ENCODE results near the gene VPS13D.
"Not testable (repeated sequence)": the region's sequence is repeated elsewhere in the genome, so short reads cannot be mapped to it uniquely, and the experiment has no call there.

The VPS13D gene

DNA sequence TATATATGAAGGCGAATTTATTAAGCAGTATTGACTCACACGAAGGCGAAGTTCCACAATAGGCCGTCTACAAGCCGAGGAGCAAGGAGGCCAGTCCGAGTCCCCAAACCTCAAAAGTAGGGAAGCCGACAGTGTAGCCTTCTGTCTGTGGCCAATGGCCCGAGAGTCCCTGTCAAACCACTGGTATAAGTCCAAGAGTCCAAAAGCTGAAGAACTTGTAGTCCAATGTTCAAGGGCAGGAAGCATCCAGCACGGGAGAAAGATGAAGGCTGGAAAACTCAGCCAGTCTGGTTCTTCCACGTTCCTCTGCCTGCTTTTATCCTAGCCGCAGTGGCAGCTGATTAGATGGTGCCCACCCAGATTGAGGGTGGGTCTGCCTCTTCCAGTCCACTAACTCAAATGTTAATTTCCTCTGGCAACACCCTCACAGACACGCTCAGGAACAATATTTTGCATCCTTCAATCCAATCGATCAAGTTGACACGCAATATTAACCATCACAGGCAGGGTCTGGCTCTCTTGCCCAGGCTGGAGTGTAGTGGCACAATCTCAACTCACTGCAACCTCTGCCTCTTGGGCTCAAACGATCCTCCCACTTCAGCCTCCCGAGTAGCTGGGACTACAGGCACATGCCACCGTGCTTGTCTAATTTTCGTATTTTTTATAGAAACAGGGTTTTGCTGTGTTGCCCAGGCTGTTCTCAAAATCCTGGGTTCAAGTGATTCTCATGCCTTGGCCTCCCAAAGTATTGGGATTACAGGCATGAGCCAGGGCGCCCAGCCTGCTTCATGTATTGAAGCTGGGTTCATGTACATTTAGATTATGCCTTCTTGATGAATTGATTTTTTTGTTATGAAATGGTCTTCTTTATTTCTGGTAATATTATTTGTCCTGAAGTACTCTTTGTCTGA lies 302.8 kb downstream of the VPS13D start:
- Mint-ChIP-seq H3K4me3 (no peak overlapping the region), H3K9me3 (peaks cover 8% of the 10 kb centered on the region), H3K27ac (no peak overlapping the region), H3K4me1 (ENCODE audit: low read depth) (peaks cover 9% of the 10 kb centered on the region), H3K27me3 (no peaks in the 10 kb centered on the region), H3K36me3 (ENCODE audit: low read depth) (no peaks in the 10 kb centered on the region)
- intact Hi-C loops (cut with micrococcal nuclease) = no loop called here

DNA sequence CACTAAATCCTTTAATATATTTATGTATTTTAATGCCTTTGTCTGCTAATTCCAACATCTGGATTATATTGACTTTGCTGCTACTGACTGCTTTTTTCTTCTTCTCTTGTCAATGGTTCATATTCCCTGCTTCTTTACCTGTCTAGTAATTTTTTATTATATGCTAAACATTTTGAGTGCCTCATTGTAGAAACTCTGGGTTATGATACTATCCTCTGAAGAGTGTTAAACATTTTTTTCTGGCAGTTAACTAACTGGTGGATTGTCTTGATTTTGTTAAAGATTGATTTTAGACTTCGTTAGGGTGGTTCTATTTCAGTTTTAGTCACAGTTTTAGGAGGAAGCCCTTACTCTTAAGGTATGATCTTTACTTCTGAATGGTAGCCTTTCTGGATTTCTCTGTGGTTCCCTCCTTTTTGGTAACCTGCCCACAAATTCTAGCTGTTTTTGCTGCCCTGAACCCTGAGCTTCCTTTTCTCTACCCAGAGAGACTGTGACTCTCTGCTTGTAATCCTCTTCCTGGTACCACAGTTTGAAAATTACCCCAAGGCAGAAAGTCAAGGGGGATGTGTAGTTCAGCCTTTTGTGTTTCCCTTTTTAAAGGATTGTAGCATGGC lies 306.3 kb downstream of the VPS13D start:
- Mint-ChIP-seq H3K4me1 (ENCODE audit: low read depth) (no peaks in the 10 kb centered on the region), H3K9me3 (peaks cover 8% of the 10 kb centered on the region), H3K4me3 (no peak overlapping the region), H3K27ac (no peak overlapping the region), H3K27me3 (peaks cover 2% of the 10 kb centered on the region), H3K36me3 (ENCODE audit: low read depth) (no peaks in the 10 kb centered on the region)
- intact Hi-C loops (cut with micrococcal nuclease) = no loop called here

DNA sequence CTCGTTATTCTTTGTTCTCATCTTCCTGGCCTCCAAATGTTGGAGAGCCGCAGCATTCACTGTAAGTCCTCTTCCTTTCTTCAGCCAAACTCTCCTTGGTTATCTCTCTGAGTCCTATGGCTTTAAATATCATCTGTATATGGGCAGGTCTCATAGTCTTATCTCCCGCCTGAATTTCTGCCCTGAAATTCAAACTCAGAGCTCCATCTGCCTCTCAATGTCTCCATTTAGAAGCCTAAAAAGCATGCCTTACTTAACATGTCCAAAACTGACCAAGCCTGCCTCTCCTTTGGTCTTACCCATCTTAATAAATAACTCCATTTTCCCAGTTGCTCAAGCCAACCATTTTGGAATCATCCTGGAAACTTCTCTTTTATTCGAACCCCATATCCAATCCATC lies 307.5 kb downstream of the VPS13D start:
- H3K36me3 Mint-ChIP-seq (ENCODE audit: low read depth) = no peaks in the 10 kb centered on the region
- no peak overlapping the region for H3K4me3 Mint-ChIP-seq
- intact Hi-C loops (cut with micrococcal nuclease) = no loop called here
- peaks cover 8% of the 10 kb centered on the region for H3K9me3 Mint-ChIP-seq
- no peak overlapping the region for H3K27ac Mint-ChIP-seq
- H3K4me1 Mint-ChIP-seq (ENCODE audit: low read depth) = no peaks in the 10 kb centered on the region
- H3K27me3 Mint-ChIP-seq = peaks cover 6% of the 10 kb centered on the region

DNA sequence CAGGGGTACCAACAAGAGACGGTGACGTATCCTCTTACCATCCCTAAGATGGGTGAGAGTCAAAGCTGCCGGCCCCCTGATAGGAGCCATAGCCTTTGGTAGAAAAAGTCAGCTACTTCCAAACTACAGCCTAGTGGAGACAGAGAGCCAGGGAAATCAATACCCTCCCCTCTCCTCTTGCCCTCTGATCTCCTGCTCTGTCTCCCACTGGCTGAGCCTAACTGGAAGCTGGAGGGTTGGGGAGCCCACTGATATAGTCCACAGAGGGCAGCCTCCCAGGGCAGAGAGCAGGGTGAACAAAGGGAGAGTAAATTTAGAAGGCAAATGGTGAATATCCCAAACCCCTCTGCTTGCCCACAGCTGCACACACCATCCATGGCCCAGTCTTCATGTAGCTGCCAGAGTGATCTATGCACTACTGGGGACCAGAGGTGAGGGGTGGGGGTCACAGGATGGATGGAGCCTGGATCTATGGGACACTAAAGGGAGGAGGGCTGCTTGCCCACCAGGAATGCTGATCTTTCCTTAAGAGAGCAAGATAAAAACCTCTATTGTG lies 308.2 kb downstream of the VPS13D start:
- no peak overlapping the region for H3K27ac Mint-ChIP-seq
- H3K4me3 Mint-ChIP-seq = no peak overlapping the region
- H3K9me3 Mint-ChIP-seq = peaks cover 8% of the 10 kb centered on the region
- H3K27me3 Mint-ChIP-seq = peaks cover 6% of the 10 kb centered on the region
- H3K4me1 Mint-ChIP-seq (ENCODE audit: low read depth) = no peaks in the 10 kb centered on the region
- intact Hi-C loops (cut with micrococcal nuclease) = no loop called here
- no peaks in the 10 kb centered on the region for H3K36me3 Mint-ChIP-seq (ENCODE audit: low read depth)

DNA sequence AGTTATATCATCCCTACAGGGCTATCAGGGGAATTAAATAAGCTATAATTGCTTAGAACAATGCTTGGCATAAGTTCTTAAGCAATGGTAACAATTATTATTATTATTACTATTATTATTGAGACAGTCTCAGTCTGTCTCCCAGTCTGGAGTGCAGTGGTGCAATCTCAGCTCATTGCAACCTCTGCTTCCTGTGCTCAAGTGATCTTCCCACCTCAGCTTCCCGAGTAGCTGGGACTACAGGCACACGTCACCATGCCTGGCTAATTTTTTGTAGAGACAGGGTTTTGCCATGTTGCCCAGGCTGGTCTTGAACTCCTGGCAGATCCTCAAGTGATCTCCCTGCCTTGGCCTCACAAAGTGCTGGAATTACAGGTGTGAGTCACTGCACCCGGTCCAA lies 308.7 kb downstream of the VPS13D start:
- H3K27me3 Mint-ChIP-seq; H3K4me3 Mint-ChIP-seq; intact Hi-C loops (cut with micrococcal nuclease); H3K36me3 Mint-ChIP-seq (ENCODE audit: low read depth); H3K27ac Mint-ChIP-seq; H3K9me3 Mint-ChIP-seq; H3K4me1 Mint-ChIP-seq (ENCODE audit: low read depth): not testable (repeated sequence)

DNA sequence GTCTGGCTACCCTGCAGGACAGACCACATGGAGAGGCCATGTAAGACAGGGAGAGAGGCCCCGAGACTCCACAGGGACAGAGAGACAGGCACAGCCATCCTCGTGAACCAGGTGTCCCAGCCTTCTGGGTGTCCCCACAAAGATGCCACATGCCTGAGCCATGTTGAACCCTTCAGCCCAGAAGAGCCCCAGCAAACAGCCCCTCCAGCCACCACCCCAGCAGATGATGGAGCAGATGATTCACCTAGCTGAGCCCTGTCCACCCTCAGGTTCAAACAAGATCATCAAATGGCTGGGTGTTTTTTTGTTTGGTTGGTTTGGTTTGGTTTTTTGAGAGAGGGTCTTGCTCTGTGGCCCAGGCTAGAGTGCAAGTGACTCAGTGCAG lies 309.5 kb downstream of the VPS13D start:
- intact Hi-C loops (cut with micrococcal nuclease) = no loop called here
- Mint-ChIP-seq H3K9me3 (peaks cover 8% of the 10 kb centered on the region), H3K27ac (no peak overlapping the region), H3K4me3 (no peak overlapping the region), H3K36me3 (ENCODE audit: low read depth) (no peaks in the 10 kb centered on the region), H3K27me3 (peaks cover 10% of the 10 kb centered on the region), H3K4me1 (ENCODE audit: low read depth) (no peaks in the 10 kb centered on the region)

DNA sequence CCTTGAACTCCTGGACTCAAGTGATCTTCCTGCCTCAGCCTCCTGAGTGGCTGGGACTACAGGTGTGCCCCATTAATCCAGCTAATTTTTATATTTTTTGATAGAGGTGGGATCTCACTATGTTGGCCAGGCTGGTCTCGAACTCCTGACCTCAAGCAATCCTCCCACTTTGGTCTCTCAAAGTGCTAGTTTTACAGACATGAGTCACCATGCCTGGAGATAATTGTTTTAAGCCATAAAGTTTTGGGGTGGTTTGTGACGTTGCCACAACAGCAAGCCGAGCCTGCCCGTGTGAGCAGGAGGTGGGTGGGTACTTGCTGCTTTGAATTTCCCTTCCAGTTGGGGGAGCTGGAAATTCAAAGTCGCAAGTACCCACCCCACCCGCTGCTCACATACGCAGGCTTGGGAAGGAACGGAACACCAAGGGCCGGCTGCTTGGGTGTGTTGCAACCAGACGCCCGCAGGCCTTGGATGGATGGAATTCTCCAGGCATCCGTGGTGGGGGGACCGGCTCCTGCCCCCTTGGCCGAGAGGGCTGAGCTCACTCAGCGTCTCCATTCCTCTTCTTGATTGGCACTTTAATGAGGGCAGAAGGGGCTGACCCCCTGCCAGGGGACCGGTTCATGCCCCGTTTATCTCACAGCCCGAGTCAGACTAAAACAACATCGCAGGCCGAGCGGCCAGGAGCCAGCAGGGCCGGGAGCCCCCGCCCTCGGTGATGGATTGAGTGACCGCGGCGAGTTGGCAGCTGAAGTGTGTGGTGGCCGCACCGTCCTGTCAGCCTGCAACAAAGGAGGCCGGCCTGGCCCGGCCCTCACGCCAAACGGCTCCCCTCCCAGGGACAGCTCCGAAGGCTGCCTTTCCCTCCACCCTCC lies 310.1 kb downstream of the VPS13D start:
- intact Hi-C loops (cut with micrococcal nuclease) = no loop called here
- Mint-ChIP-seq H3K27me3 (peaks cover 11% of the 10 kb centered on the region), H3K4me1 (ENCODE audit: low read depth) (no peaks in the 10 kb centered on the region), H3K4me3 (no peak overlapping the region), H3K27ac (no peak overlapping the region), H3K9me3 (peaks cover 8% of the 10 kb centered on the region), H3K36me3 (ENCODE audit: low read depth) (no peaks in the 10 kb centered on the region)

DNA sequence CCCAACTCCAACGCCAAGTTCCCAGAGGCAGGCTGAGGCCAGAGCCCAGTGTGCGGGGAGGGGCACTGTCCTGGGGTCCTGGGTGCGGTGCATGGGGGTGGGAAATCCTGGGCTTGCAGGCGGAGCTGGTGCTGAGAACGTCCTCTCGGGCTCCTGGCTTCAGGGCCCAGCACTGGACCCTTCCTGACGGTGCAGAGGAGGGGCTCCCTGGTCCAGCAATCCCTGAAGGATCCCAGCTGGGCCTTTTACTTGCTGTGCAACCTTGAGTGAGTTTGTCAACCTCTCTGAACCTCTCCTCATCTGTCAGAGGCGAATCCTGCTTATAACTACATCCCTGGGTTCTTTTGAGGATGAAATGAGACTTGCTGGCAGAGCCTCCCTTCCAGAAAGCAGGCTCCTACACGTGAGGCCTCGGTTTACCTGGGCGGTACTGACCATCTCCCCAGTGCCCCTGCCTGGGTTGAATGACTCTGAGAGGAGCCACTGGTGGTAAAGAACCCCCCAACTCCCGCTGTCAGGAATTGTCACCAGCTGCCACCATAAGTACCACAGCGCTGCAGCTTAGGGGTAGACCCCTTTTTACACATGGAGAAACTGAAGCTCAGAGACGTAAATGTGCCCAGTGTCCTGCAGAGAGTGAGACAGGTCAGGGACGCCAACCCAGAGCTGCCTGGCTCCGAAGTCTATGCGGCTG lies 310.9 kb downstream of the VPS13D start:
- intact Hi-C loops (cut with micrococcal nuclease) = no loop called here
- Mint-ChIP-seq H3K27me3 (peaks cover 11% of the 10 kb centered on the region), H3K4me1 (ENCODE audit: low read depth) (no peaks in the 10 kb centered on the region), H3K4me3 (no peak overlapping the region), H3K36me3 (ENCODE audit: low read depth) (no peaks in the 10 kb centered on the region), H3K9me3 (peaks cover 8% of the 10 kb centered on the region), H3K27ac (no peak overlapping the region)

DNA sequence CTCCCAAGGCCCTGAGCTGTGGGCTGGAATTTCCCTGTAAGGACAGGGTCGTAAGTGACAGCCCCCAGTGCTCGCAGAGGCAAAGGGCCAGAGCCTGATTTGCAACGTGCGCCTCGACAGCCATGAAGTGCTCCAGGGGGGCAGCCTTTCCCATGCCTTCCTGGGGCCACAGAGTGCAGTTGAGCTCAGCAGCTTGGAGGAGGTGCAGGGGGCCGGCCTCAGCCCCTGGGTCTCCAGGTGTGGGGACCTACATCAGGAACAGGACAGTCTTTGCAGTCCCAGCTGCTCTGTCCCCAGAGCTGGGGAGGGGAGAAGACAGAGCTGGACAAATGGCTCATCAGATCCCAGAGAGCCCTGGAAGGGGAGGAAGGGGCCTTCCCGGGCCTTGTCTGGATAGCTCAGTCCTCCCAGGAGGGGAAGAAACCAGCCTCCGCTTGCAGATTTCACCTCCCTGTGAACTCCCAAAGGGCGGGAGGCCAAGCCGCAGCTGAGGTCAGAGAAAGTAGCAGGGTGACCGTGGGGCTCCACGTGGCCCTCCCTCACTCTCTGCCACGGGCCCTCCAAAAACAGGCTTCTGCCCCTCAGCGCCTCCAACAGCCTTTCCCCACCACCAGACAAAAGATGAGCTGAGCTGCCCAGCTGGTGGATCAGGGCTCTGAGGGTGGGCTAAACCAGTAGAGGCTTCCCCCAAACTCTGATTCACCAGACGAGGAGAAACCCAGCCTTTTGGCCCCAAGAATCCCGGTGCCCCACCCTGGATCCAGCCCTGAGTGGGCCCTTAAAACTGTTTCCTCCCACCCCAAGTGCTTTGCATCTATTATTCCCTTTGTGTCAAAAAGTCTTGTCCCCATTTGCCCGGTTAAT lies 311.7 kb downstream of the VPS13D start:
- Mint-ChIP-seq H3K4me1 (ENCODE audit: low read depth) (no peaks in the 10 kb centered on the region), H3K9me3 (peaks cover 1% of the 10 kb centered on the region), H3K36me3 (ENCODE audit: low read depth) (no peaks in the 10 kb centered on the region), H3K27ac (no peak overlapping the region), H3K27me3 (peaks cover 11% of the 10 kb centered on the region), H3K4me3 (no peak overlapping the region)
- intact Hi-C loops (cut with micrococcal nuclease) = no loop called here

DNA sequence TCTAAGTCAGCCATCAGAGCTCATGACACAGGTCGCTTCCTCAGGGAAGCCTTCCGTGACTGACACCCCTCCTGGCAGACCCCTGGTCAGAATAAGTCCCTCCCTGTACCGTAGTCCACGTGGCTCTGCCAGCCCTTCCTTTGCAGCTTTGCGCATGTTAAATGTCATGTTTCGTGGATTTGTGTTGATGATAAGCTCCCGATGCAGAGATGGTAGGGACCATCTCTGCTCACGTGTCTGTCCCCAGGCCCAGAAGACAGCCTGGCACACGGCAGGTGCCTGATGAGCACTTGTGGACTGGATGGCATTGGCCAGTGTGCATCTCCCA lies 312.3 kb downstream of the VPS13D start:
- H3K36me3 Mint-ChIP-seq (ENCODE audit: low read depth) = no peaks in the 10 kb centered on the region
- intact Hi-C loops (cut with micrococcal nuclease) = no loop called here
- H3K9me3 Mint-ChIP-seq = no peaks in the 10 kb centered on the region
- no peak overlapping the region for H3K27ac Mint-ChIP-seq
- H3K27me3 Mint-ChIP-seq = peaks cover 11% of the 10 kb centered on the region
- H3K4me1 Mint-ChIP-seq (ENCODE audit: low read depth) = no peaks in the 10 kb centered on the region
- H3K4me3 Mint-ChIP-seq = no peak overlapping the region

DNA sequence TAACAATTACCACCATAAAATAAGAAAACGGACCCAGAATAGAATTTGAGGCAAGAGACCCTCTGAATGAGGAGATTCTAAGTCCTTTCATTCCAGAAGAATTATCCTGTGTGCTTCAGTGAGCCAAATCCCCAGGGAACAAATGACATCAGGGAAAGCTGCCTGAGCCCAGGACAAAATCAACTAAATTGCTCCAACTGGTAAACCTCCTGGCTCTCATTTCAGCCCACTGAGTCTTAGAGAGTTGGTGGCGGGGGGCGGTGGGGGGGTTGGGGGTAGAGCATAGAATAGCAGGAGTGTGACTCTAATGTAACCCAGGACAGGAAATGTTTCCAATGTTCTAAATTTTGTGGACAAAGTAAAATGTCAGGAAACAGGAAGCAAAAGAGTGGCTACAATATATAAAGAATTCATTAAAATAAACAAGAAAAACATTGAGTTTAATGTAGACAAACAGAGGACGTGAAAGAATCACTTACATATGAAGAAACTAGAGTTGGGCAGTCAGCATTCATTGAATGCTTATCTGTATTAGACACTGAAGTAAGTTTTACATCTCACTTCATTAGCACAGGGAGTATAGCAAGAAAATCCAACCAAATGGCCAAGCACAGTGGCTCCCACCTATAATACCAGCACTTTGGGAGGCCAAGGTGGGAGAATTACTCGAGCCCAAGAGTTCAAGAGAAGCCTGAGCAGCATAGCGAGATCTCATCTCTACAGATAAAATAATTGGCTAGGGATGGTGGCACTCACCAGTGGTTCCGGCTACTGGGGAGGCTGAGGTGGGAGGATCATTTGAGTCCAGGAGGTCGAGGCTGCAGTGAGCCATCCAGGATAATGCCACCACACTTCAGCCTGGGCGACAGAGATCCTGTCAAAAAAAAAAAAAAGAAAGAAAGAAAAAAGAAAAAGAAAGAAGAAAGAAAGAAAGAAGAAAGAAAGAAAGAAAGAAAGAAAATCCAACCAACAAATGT lies 313.1 kb downstream of the VPS13D start:
- no peak overlapping the region for H3K4me3 Mint-ChIP-seq
- intact Hi-C loops (cut with micrococcal nuclease) = no loop called here
- no peaks in the 10 kb centered on the region for H3K4me1 Mint-ChIP-seq (ENCODE audit: low read depth)
- no peak overlapping the region for H3K27ac Mint-ChIP-seq
- peaks cover 11% of the 10 kb centered on the region for H3K27me3 Mint-ChIP-seq
- no peaks in the 10 kb centered on the region for H3K9me3 Mint-ChIP-seq
- H3K36me3 Mint-ChIP-seq (ENCODE audit: low read depth) = no peaks in the 10 kb centered on the region

DNA sequence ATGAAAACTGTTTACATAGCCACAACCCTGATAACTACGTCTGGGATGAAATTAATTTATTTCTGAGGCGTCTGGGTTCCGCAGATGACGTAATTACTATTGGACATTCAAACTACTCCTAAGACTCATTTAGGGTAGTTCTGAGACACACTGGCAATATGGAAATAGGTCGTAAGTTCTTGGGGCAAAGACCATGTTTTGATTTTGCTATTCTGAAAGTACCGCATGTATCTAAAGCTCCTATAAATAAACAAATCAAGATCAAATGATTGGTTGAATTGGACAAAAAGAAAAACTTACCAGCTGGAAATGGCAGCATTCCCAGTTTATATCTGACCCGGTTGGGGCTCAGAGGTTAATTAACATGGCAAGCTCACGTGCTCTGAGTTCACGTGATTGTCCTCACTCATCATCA lies 313.9 kb downstream of the VPS13D start:
- no peak overlapping the region for H3K27ac Mint-ChIP-seq
- H3K4me1 Mint-ChIP-seq (ENCODE audit: low read depth) = no peaks in the 10 kb centered on the region
- peaks cover 11% of the 10 kb centered on the region for H3K27me3 Mint-ChIP-seq
- H3K36me3 Mint-ChIP-seq (ENCODE audit: low read depth) = no peaks in the 10 kb centered on the region
- no peak overlapping the region for H3K4me3 Mint-ChIP-seq
- no peaks in the 10 kb centered on the region for H3K9me3 Mint-ChIP-seq
- intact Hi-C loops (cut with micrococcal nuclease) = no loop called here

Data from dendritic cell treated with granulocyte-macrophage colony-stimulating factor and Interleukin-4, amounts not matched to agents 40 ng/mL and 50 ng/mL, for 4 days (primary cell).